Measurements from ENCODE around the gene UPK3A.
"Not testable (repeated sequence)": the region's sequence is repeated elsewhere in the genome, so short reads cannot be mapped to it uniquely, and the experiment has no call there.

UPK3A gene

GRCh38 chr22:45273452-45274075 is 11.2 kb upstream of the UPK3A start:
- H3K27me3 ChIP-seq (ENCODE audit: insufficient read depth, poor library complexity, severe bottlenecking), result no peaks in the 10 kb centered on the region
- TF ChIP-seq, protein P1, sequence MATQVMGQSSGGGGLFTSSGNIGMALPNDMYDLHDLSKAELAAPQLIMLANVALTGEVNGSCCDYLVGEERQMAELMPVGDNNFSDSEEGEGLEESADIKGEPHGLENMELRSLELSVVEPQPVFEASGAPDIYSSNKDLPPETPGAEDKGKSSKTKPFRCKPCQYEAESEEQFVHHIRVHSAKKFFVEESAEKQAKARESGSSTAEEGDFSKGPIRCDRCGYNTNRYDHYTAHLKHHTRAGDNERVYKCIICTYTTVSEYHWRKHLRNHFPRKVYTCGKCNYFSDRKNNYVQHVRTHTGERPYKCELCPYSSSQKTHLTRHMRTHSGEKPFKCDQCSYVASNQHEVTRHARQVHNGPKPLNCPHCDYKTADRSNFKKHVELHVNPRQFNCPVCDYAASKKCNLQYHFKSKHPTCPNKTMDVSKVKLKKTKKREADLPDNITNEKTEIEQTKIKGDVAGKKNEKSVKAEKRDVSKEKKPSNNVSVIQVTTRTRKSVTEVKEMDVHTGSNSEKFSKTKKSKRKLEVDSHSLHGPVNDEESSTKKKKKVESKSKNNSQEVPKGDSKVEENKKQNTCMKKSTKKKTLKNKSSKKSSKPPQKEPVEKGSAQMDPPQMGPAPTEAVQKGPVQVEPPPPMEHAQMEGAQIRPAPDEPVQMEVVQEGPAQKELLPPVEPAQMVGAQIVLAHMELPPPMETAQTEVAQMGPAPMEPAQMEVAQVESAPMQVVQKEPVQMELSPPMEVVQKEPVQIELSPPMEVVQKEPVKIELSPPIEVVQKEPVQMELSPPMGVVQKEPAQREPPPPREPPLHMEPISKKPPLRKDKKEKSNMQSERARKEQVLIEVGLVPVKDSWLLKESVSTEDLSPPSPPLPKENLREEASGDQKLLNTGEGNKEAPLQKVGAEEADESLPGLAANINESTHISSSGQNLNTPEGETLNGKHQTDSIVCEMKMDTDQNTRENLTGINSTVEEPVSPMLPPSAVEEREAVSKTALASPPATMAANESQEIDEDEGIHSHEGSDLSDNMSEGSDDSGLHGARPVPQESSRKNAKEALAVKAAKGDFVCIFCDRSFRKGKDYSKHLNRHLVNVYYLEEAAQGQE (IDR thresholded peaks at IDR 0.05; ENCODE audit: insufficient replicate concordance, low read depth), result no peak
- TF ChIP-seq GABPA (IDR thresholded peaks at IDR 0.05; ENCODE audit: low read depth) (no peak), SPI1 (IDR thresholded peaks at IDR 0.05; ENCODE audit: borderline replicate concordance, low read depth) (no peak), POLR2AphosphoS5 (IDR thresholded peaks at IDR 0.05; ENCODE audit: low read depth) (no peak), CTCF (IDR thresholded peaks at IDR 0.05; ENCODE audit: insufficient read depth, low read length) (no peak)
- DNase-seq (ENCODE audit: low read depth in 1 of 2, low spot score in 1 of 2), result no peak
- H3K27ac ChIP-seq (replicated peaks), result no peak overlapping the region
- H3K4me3 ChIP-seq (replicated peaks; ENCODE audit: insufficient read depth, low read length), result no peak overlapping the region

GRCh38 chr22:45276507-45277105 is 8.1 kb upstream of the UPK3A start:
- Histone ChIP-seq H3K27me3 (ENCODE audit: insufficient read depth, poor library complexity, severe bottlenecking) (no peaks in the 10 kb centered on the region), H3K27ac (replicated peaks) (no peak overlapping the region), H3K4me3 (replicated peaks; ENCODE audit: insufficient read depth, low read length) (no peak overlapping the region)
- TF ChIP-seq GABPA (IDR thresholded peaks at IDR 0.05; ENCODE audit: low read depth) (no peak), POLR2AphosphoS5 (IDR thresholded peaks at IDR 0.05; ENCODE audit: low read depth) (no peak), CTCF (IDR thresholded peaks at IDR 0.05; ENCODE audit: insufficient read depth, low read length) (no peak), SPI1 (IDR thresholded peaks at IDR 0.05; ENCODE audit: borderline replicate concordance, low read depth) (no peak)
- TF ChIP-seq, protein P1 (IDR thresholded peaks at IDR 0.05; ENCODE audit: insufficient replicate concordance, low read depth), result no peak
- DNase-seq (ENCODE audit: low read depth in 1 of 2, low spot score in 1 of 2), result no peak

DNA sequence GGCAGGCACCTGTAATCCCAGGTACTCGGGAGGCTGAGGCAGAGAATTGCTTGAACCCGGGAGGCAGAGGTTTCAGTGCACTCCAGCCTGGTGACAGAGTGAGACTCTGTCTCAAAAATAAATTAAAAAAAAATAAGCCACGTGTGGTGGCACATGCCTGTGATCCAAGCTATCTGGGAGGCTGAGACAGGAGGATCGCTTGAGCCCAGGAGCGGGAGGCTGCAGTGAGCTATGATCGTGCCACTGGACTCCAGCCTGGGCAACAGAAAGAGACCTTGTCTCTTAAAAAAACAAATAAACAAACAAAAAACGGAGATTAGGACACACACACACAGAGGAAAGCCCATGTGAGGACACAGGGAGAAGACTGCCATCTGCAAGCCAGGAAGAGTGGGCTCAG is 7.0 kb upstream of the UPK3A start:
- not testable (repeated sequence) for DNase-seq (ENCODE audit: low read depth in 1 of 2, low spot score in 1 of 2); H3K4me3 ChIP-seq (replicated peaks; ENCODE audit: insufficient read depth, low read length); H3K27me3 ChIP-seq (ENCODE audit: insufficient read depth, poor library complexity, severe bottlenecking); H3K27ac ChIP-seq (replicated peaks)

DNA sequence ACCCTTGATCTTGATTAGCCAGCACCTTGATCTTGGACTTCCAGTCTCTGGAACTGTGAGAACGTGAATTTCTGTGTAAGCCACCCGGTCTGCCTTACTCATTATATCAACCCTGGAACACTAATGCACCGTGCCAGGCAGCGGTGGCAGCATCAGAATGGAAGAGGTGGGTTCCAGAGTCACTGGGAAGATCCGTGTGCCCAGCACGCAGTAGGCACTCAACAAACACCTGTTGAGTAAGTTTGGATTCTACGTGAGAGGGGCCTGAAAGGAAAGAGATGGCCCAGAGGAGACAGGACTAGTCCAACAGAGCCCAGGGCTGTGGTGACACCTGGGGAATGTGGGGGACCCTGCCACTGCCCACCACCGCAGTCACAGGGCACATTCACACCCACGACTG is 6.6 kb upstream of the UPK3A start:
- no peaks in the 10 kb centered on the region for H3K27me3 ChIP-seq (ENCODE audit: insufficient read depth, poor library complexity, severe bottlenecking)

More for the DNA sequence above, 6.6 kb upstream of the UPK3A start:
- H3K4me3 ChIP-seq (replicated peaks; ENCODE audit: insufficient read depth, low read length), result no peak overlapping the region
- no peak overlapping the region for H3K27ac ChIP-seq (replicated peaks)
- DNase-seq (ENCODE audit: low read depth in 1 of 2, low spot score in 1 of 2), result no peak
- TF ChIP-seq CTCF (IDR thresholded peaks at IDR 0.05; ENCODE audit: insufficient read depth, low read length), result no peak
